Mesendoderm (in vitro differentiated cells): Measurements from ENCODE around the gene RLN2.
A peak's percentile ranks its signal among the peaks of the same experiment; 100 is the strongest.

Experiments
- DNase-seq: peaks from one replicate; pipeline ENCODE4 v3.0.0; 2013
- H2AK5ac ChIP-seq: 2 replicates; pipeline ENCODE4 v1.6.1; 2013; ENCODE audit warnings: low read length, inconsistent platforms
- H2BK120ac ChIP-seq: 2 replicates; pipeline ENCODE4 v1.6.1; 2013; ENCODE audit warnings: low read depth, mild to moderate bottlenecking, low read length, moderate library complexity, mixed read lengths
- H2BK15ac ChIP-seq: replicated peaks from 2 replicates; pipeline ENCODE4 v1.6.1; 2013; ENCODE audit warnings: low read depth, mild to moderate bottlenecking, moderate library complexity
- H2BK5ac ChIP-seq: 2 replicates; pipeline ENCODE4 v1.6.1; 2013; ENCODE audit warnings: low read length, inconsistent platforms
- H3K18ac ChIP-seq: 2 replicates; pipeline ENCODE4 v1.6.1; 2013; ENCODE audit warnings: mild to moderate bottlenecking, low read length, mixed read lengths
- H3K23ac ChIP-seq: one replicate; pipeline ENCODE4 v1.6.1; 2013; ENCODE audit warnings: low read length
- H3K27ac ChIP-seq: 2 replicates; pipeline ENCODE4 v1.5.1; 2013; ENCODE audit warnings: low read depth, mild to moderate bottlenecking, inconsistent platforms, low read length, moderate library complexity
- H3K27me3 ChIP-seq: 2 replicates; pipeline ENCODE4 v1.6.1; 2013; ENCODE audit warnings: low read length, control low read depth, mild to moderate bottlenecking, inconsistent platforms; ENCODE audit not compliant: insufficient read depth, poor library complexity
- H3K36me3 ChIP-seq: 2 replicates; pipeline ENCODE4 v1.6.1; 2013; ENCODE audit warnings: low read length, inconsistent platforms; ENCODE audit not compliant: control insufficient read depth, insufficient read depth
- H3K4ac ChIP-seq: one replicate; pipeline ENCODE4 v1.6.1; 2013; ENCODE audit warnings: low read depth, mild to moderate bottlenecking, low read length, moderate library complexity
- H3K4me1 ChIP-seq: 2 replicates; pipeline ENCODE4 v1.6.1; 2013; ENCODE audit warnings: low read depth, low read length, inconsistent platforms; ENCODE audit not compliant: control insufficient read depth
- H3K4me2 ChIP-seq: 2 replicates; pipeline ENCODE4 v1.6.1; 2013; ENCODE audit warnings: low read length
- H3K4me3 ChIP-seq: 2 replicates; pipeline ENCODE4 v1.5.1; 2013; ENCODE audit warnings: mild to moderate bottlenecking, low read length
- H3K56ac ChIP-seq: one replicate; pipeline ENCODE4 v1.6.1; 2013; ENCODE audit warnings: low read length
- H3K79me1 ChIP-seq: 2 replicates; pipeline ENCODE4 v1.6.1; 2013; ENCODE audit warnings: low read length, inconsistent platforms
- H3K79me2 ChIP-seq: 2 replicates; pipeline ENCODE4 v1.6.1; 2013; ENCODE audit warnings: mild to moderate bottlenecking, low read length; ENCODE audit not compliant: control insufficient read depth, insufficient read depth
- H3K9ac ChIP-seq: 2 replicates; pipeline ENCODE4 v1.6.1; 2013; ENCODE audit warnings: low read length, inconsistent platforms
- H4K5ac ChIP-seq: one replicate; pipeline ENCODE4 v1.6.1; 2013; ENCODE audit warnings: low read length
- H4K8ac ChIP-seq: one replicate; pipeline ENCODE4 v1.6.1; 2013; ENCODE audit warnings: low read depth, mild to moderate bottlenecking, control low read depth, low read length, moderate library complexity
- WGBS: extraction: QIAGEN DNeasy Blood & Tissue Kit; methylation state at CpG from one replicate; pipeline ENCODE4 v1.1.7; 2013; ENCODE audit warnings: low lambda C conversion rate, missing lambda C conversion rate; ENCODE audit not compliant: insufficient coverage; ENCODE audit errors: extremely low coverage; 5-methylcytosine and 5-hydroxymethylcytosine counted together

Gene RLN2

GRCh38 chr9:5286262-5286661 lies 18.3 kb downstream of the RLN2 start:
- no peaks in the 10 kb centered on the region for H3K27me3 ChIP-seq
- no peak overlapping the region for H3K18ac ChIP-seq
- H3K4me3 ChIP-seq = no peak overlapping the region
- no peak overlapping the region for H4K5ac ChIP-seq
- H2BK15ac ChIP-seq = no peak overlapping the region
- H2BK5ac ChIP-seq = no peak overlapping the region
- H3K79me1 ChIP-seq = no peaks in the 10 kb centered on the region
- no peak overlapping the region for H3K27ac ChIP-seq
- no peak overlapping the region for H2AK5ac ChIP-seq
- H3K56ac ChIP-seq = no peak overlapping the region
- no peak overlapping the region for H4K8ac ChIP-seq
- H3K36me3 ChIP-seq = no peaks in the 10 kb centered on the region
- no peak overlapping the region for H3K23ac ChIP-seq
- no peak overlapping the region for H3K9ac ChIP-seq
- no peak for DNase-seq
- H2BK120ac ChIP-seq = no peak overlapping the region
- no peak overlapping the region for H3K4me2 ChIP-seq
- no peaks in the 10 kb centered on the region for H3K79me2 ChIP-seq
- H3K4ac ChIP-seq = no peak overlapping the region
- no peaks in the 10 kb centered on the region for H3K4me1 ChIP-seq

- Histone ChIP-seq H2BK15ac (no peak overlapping the region), H2BK120ac (no peak overlapping the region), H4K5ac (no peak overlapping the region), H4K8ac (no peak overlapping the region), H3K4ac (no peak overlapping the region), H3K27me3 (no peaks in the 10 kb centered on the region), H2BK5ac (no peak overlapping the region), H3K18ac (no peak overlapping the region), H3K23ac (no peak overlapping the region), H3K4me1 (no peaks in the 10 kb centered on the region), H3K56ac (no peak overlapping the region), H3K4me3 (no peak overlapping the region), H3K79me1 (no peaks in the 10 kb centered on the region), H3K79me2 (no peaks in the 10 kb centered on the region), H3K9ac (no peak overlapping the region), H3K27ac (no peak overlapping the region), H2AK5ac (no peak overlapping the region), H3K4me2 (no peak overlapping the region), H3K36me3 (no peaks in the 10 kb centered on the region)
- no CpG with 5 or more reads among the region's 2 CpGs for WGBS
- DNase-seq = no peak
Measured at GRCh38 chr9:5278486-5278885, 26.0 kb downstream of the RLN2 start.

- Histone ChIP-seq H3K4me3 (no peak overlapping the region), H3K9ac (no peak overlapping the region), H3K79me2 (no peaks in the 10 kb centered on the region), H4K5ac (no peak overlapping the region), H2BK15ac (no peak overlapping the region), H3K4ac (no peak overlapping the region), H3K18ac (no peak overlapping the region), H2BK5ac (no peak overlapping the region), H3K23ac (no peak overlapping the region), H2AK5ac (no peak overlapping the region), H3K27me3 (no peaks in the 10 kb centered on the region), H2BK120ac (no peak overlapping the region), H3K27ac (no peak overlapping the region), H3K4me2 (no peak overlapping the region), H4K8ac (no peak overlapping the region), H3K36me3 (no peaks in the 10 kb centered on the region), H3K4me1 (no peaks in the 10 kb centered on the region), H3K56ac (no peak overlapping the region), H3K79me1 (no peaks in the 10 kb centered on the region)
- no peak for DNase-seq
- 100% methylated on average over 2 of the region's 2 CpGs for WGBS
Measured at GRCh38 chr9:5274770-5275169, 29.7 kb downstream of the RLN2 start.

- Histone ChIP-seq H3K36me3 (no peaks in the 10 kb centered on the region), H4K8ac (no peak overlapping the region), H3K18ac (no peak overlapping the region), H3K4me2 (no peak overlapping the region), H3K4me1 (no peaks in the 10 kb centered on the region), H3K4ac (no peak overlapping the region), H3K27me3 (no peaks in the 10 kb centered on the region), H3K9ac (no peak overlapping the region), H3K79me1 (no peaks in the 10 kb centered on the region), H3K23ac (no peak overlapping the region), H3K4me3 (no peak overlapping the region), H2BK15ac (no peak overlapping the region), H4K5ac (no peak overlapping the region), H2BK120ac (no peak overlapping the region), H3K56ac (no peak overlapping the region), H2AK5ac (no peak overlapping the region), H2BK5ac (peak overlapping the region; percentile 20), H3K79me2 (no peaks in the 10 kb centered on the region), H3K27ac (peak overlapping the region; percentile 61)
- WGBS = no CpG with 5 or more reads among the region's 6 CpGs
- peak; percentile 97 for DNase-seq
Measured at GRCh38 chr9:5269249-5269715, 35.2 kb downstream of the RLN2 start.

GRCh38 chr9:5265939-5266338 lies 38.6 kb downstream of the RLN2 start:
- Histone ChIP-seq H3K9ac (no peak overlapping the region), H3K27me3 (no peaks in the 10 kb centered on the region), H3K36me3 (no peaks in the 10 kb centered on the region), H3K27ac (no peak overlapping the region), H2BK15ac (no peak overlapping the region), H3K79me2 (no peaks in the 10 kb centered on the region), H3K18ac (no peak overlapping the region), H3K4me3 (no peak overlapping the region), H4K8ac (no peak overlapping the region), H3K4me2 (no peak overlapping the region), H3K4me1 (no peaks in the 10 kb centered on the region), H4K5ac (no peak overlapping the region), H2BK5ac (no peak overlapping the region), H3K23ac (no peak overlapping the region), H2AK5ac (no peak overlapping the region), H2BK120ac (no peak overlapping the region), H3K56ac (no peak overlapping the region), H3K4ac (no peak overlapping the region), H3K79me1 (no peaks in the 10 kb centered on the region)
- peak; percentile 35 for DNase-seq
- WGBS = no CpG with 5 or more reads among the region's 1 CpG

- no peak overlapping the region for H4K5ac ChIP-seq
- H3K4me2 ChIP-seq = no peak overlapping the region
- no peaks in the 10 kb centered on the region for H3K79me2 ChIP-seq
- H3K36me3 ChIP-seq = no peaks in the 10 kb centered on the region
- no peak overlapping the region for H2BK5ac ChIP-seq
- H3K9ac ChIP-seq = no peak overlapping the region
- H3K23ac ChIP-seq = no peak overlapping the region
- H2BK15ac ChIP-seq = peak overlapping the region; percentile 27
- no peak overlapping the region for H3K18ac ChIP-seq
- H3K56ac ChIP-seq = no peak overlapping the region
- H3K4me3 ChIP-seq = no peak overlapping the region
- H3K79me1 ChIP-seq = no peaks in the 10 kb centered on the region
- no peak overlapping the region for H3K27ac ChIP-seq
- H3K4ac ChIP-seq = no peak overlapping the region
- H2AK5ac ChIP-seq = no peak overlapping the region
- H3K27me3 ChIP-seq = no peaks in the 10 kb centered on the region
- no peak for DNase-seq
- H3K4me1 ChIP-seq = no peaks in the 10 kb centered on the region
- no peak overlapping the region for H4K8ac ChIP-seq
- no peak overlapping the region for H2BK120ac ChIP-seq
Measured at GRCh38 chr9:5264219-5264595, 40.3 kb downstream of the RLN2 start.
